PFSK-1 (cell line): ENCODE results near the gene NISCH.

Experiments
- POLR2AphosphoS5 ChIP-seq: IDR thresholded peaks from 2 replicates; pipeline ENCODE4 v1.6.1; 2012; ENCODE audit warnings: low read depth, mild to moderate bottlenecking, control low read depth, low read length, moderate library complexity
- REST ChIP-seq, 2 experiments: IDR thresholded peaks; 2 replicates each; pipeline versions ENCODE4 v1.6.1 to v1.8.0; 2011 to 2012; ENCODE audit warnings: low read depth in 2 of 2, low read length in 2 of 2, control low read depth in 1 of 2, inconsistent platforms in 1 of 2, mild to moderate bottlenecking in 1 of 2, moderate library complexity in 1 of 2; ENCODE audit not compliant: insufficient read depth in 1 of 2
- TAF1 ChIP-seq: IDR thresholded peaks from 2 replicates; pipeline ENCODE4 v1.6.1; 2012; ENCODE audit warnings: low read length, control low read depth, borderline replicate concordance; ENCODE audit not compliant: insufficient read depth

GRCh38 chr3:52524752-52525679 lies 69.6 kb downstream of the NISCH start:
- no peak for TF ChIP-seq POLR2AphosphoS5
- no peak for TF ChIP-seq REST (IDR thresholded peaks at IDR 0.05; ENCODE audit: insufficient read depth in 1 of 2, low read depth in 2 of 2, low read length in 2 of 2)
- TF ChIP-seq TAF1, result no peak
